ENCODE results near the gene SDK1. TPM values are rescaled to one million over a fixed set of nuclear protein-coding genes. Genes with fewer than 3 reads are reported as not detected.

SDK1 gene
- total RNA-seq, 2 donors from 2014 or later, result 3.1 to 3.6 TPM

DNA sequence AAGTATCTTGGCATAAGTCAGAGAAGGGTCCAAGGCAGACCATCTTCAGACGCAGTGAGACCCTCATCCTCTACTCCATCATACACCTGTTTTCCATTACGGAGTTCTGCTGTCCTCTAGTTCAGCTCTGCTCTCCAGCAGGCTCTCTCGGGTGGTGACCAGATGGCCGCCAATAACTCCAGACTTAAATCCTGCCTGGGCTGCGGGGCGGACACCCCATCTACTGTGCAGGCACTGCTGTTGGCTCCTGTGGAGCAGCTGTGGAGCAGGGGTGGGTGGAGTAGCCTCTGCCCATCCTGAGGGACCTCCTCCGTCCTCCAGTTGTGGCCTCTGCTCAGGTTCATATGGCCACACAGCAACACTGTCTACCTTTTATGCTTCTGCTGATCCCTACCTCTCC lies 608.1 kb downstream of the SDK1 start:
- Histone ChIP-seq H3K4me1 (no peaks in the 10 kb centered on the region), H3K27me3 (no peaks in the 10 kb centered on the region), H3K27ac (no peak overlapping the region), H3K4me3 (no peak overlapping the region), H3K36me3 (no peaks in the 10 kb centered on the region), H3K9me3 (no peaks in the 10 kb centered on the region)
- no peak for DNase-seq (ENCODE audit: low spot score)
- TF ChIP-seq, protein P1, sequence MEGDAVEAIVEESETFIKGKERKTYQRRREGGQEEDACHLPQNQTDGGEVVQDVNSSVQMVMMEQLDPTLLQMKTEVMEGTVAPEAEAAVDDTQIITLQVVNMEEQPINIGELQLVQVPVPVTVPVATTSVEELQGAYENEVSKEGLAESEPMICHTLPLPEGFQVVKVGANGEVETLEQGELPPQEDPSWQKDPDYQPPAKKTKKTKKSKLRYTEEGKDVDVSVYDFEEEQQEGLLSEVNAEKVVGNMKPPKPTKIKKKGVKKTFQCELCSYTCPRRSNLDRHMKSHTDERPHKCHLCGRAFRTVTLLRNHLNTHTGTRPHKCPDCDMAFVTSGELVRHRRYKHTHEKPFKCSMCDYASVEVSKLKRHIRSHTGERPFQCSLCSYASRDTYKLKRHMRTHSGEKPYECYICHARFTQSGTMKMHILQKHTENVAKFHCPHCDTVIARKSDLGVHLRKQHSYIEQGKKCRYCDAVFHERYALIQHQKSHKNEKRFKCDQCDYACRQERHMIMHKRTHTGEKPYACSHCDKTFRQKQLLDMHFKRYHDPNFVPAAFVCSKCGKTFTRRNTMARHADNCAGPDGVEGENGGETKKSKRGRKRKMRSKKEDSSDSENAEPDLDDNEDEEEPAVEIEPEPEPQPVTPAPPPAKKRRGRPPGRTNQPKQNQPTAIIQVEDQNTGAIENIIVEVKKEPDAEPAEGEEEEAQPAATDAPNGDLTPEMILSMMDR (IDR thresholded peaks at IDR 0.05), result no peak

DNA sequence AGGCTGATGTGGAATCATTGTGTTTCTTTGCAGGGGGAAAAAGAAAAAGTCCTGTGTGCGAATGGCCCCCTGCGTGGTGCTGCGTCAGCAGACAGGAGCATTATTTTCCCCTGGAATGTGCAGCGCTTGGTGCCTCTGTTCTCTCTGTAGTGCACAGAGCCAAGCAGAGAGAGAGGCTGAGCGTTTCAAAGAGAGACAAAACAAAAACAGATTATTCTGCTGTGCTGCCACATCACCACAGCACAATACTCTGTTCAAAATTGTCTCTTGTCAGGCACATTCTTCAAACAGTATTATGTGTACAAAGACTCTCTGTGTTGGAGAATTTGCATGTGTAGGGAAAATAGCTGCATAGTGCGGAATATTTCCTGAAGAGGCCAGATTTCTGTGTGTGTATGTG lies 609.0 kb downstream of the SDK1 start:
- Histone ChIP-seq H3K27me3 (no peaks in the 10 kb centered on the region), H3K9me3 (no peaks in the 10 kb centered on the region), H3K27ac (no peak overlapping the region), H3K4me3 (no peak overlapping the region), H3K36me3 (no peaks in the 10 kb centered on the region), H3K4me1 (no peaks in the 10 kb centered on the region)
- DNase-seq (ENCODE audit: low spot score), result no peak
- TF ChIP-seq, protein P1 (IDR thresholded peaks at IDR 0.05), result no peak

DNA sequence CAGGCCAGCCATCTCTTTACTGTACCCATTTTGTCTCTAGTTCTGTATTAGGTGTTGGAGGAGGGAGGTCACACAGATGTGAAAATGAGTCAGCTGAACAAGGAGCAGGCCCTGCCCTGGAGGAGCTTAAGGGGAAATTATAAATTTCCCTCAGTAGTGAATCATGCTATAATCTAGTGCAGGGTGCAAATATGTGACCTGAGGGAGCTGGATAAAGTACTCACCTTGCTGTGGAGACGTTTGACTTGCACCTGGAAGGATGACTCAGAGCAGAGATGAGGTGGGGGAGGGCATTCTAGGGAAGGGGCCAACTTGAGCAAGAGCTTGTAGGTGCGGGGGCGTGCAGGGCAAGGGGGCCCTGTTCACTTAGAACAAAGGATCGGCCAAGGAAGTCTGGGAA lies 610.6 kb downstream of the SDK1 start:
- Histone ChIP-seq H3K27me3 (no peaks in the 10 kb centered on the region), H3K27ac (no peak overlapping the region), H3K36me3 (no peaks in the 10 kb centered on the region), H3K9me3 (no peaks in the 10 kb centered on the region), H3K4me1 (no peaks in the 10 kb centered on the region), H3K4me3 (no peak overlapping the region)
- TF ChIP-seq, protein P1 (IDR thresholded peaks at IDR 0.05), result no peak
- no peak for DNase-seq (ENCODE audit: low spot score)

DNA sequence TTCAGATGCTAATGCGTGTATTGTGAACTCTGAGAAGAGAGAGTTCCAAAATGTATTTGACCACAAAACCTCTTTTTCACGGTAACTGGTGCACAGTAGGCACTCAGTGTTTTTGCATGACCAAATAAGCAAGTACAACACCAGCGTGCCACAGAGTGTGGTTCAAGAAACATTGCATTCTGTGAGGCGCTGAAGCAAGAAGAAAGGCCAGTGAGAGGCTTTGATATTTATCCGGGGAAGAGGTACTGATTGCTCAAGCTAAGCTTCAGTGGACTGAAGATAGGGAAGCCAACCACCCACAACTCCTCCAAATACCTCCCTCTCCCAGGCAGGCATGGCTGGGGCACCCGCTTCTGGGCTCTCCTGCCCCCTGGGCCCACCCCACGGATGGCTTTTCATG lies 611.2 kb downstream of the SDK1 start:
- no peaks in the 10 kb centered on the region for H3K4me1 ChIP-seq
- TF ChIP-seq, protein P1 (IDR thresholded peaks at IDR 0.05), result no peak
- no peaks in the 10 kb centered on the region for H3K9me3 ChIP-seq
- no peaks in the 10 kb centered on the region for H3K36me3 ChIP-seq
- DNase-seq (ENCODE audit: low spot score), result no peak
- no peak overlapping the region for H3K4me3 ChIP-seq
- H3K27me3 ChIP-seq, result no peaks in the 10 kb centered on the region
- no peak overlapping the region for H3K27ac ChIP-seq

DNA sequence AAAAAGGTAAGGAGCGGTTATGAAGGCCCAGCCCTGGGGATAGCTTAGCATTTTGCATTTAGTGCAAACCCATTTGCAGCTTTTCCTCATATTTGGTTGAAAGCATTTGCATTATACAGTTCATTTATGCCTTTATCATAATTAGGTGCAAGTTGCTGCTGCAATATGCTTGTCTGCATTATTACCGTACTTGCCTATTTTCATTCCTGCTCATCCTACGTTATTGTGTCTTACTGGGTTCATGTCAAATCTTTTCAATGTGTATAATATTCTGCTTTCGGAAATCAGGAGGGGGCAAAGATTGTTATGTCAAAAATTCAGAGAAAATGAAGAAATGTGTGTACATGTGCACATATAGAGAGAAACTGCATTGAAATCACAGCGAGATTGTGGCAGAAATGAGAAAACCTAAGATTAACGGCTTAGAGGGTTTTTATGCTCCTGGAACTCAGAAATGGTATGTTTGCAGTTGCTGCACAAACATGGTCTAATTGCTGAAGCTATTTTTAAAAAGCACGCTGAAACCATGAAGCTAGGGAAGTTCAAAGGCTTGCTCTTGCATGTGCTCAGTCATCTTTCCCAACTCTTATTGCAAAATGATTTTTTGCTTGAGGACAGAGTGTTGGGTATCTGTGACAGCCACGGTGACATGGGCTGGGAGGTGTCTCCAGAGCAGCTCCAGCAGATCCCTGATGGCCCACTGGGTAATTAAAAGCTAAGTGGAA lies 613.2 kb downstream of the SDK1 start:
- no peak overlapping the region for H3K4me3 ChIP-seq
- no peaks in the 10 kb centered on the region for H3K36me3 ChIP-seq
- TF ChIP-seq, protein P1 (IDR thresholded peaks at IDR 0.05), result no peak
- no peaks in the 10 kb centered on the region for H3K9me3 ChIP-seq
- no peaks in the 10 kb centered on the region for H3K27me3 ChIP-seq
- no peak overlapping the region for H3K27ac ChIP-seq
- DNase-seq (ENCODE audit: low spot score), result no peak
- no peaks in the 10 kb centered on the region for H3K4me1 ChIP-seq

DNA sequence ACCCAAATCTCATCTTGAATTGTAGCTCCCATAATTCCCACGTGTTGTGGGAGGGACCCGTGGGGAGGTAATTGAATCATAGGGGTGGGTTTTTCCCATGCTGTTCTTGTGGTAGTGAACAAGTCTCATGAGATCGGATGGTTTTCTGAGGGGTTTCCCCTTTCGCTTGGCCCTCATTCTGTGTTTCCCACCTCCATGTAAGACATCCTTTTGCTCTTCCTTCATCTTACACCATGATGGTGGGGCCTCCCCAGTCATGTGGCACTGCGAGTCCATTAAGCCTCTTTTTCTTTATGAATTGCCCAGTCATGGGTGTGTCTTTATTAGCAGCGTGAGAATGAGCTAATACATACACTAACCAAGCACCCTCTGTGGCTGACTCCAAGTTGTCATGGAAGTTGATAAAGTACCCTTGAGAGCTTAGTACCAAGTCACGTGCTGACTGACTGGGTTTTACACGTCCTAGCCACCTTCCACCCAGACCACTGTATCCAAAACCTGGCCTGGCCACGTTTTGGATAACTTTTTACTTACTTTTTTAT lies 614.4 kb downstream of the SDK1 start:
- Histone ChIP-seq H3K4me1 (no peaks in the 10 kb centered on the region), H3K9me3 (no peaks in the 10 kb centered on the region), H3K27me3 (no peaks in the 10 kb centered on the region), H3K36me3 (no peaks in the 10 kb centered on the region), H3K4me3 (no peak overlapping the region), H3K27ac (no peak overlapping the region)
- DNase-seq (ENCODE audit: low spot score), result no peak
- TF ChIP-seq, protein P1 (IDR thresholded peaks at IDR 0.05), result no peak

All from right atrium auricular region (tissue), 2 donors.